LNCAP (cell line): ENCODE results near the gene FCN3.

Experiments used
- CTCF ChIP-seq: fragments of 450-650 bp; IDR thresholded peaks from 2 replicates; pipeline ENCODE4 v1.5.1; 2017; ENCODE audit warnings: mild to moderate bottlenecking

FCN3 gene

GRCh38 chr1:27395441-27396195, 21.0 kb upstream of the FCN3 start:
- TF ChIP-seq CTCF, result peak; percentile 96

GRCh38 chr1:27394925-27395324, 20.3 kb upstream of the FCN3 start:
- TF ChIP-seq CTCF, result no peak

GRCh38 chr1:27394282-27394658, 19.6 kb upstream of the FCN3 start:
- no peak for TF ChIP-seq CTCF

- no peak for TF ChIP-seq CTCF
Observed at GRCh38 chr1:27393641-27394281, 19.1 kb upstream of the FCN3 start.

- no peak for TF ChIP-seq CTCF
Observed at GRCh38 chr1:27392778-27393635, 18.4 kb upstream of the FCN3 start.

- peak; percentile 72 for TF ChIP-seq CTCF
Observed at GRCh38 chr1:27392096-27392777, 17.6 kb upstream of the FCN3 start, which contains the start of gene GPR3. Gene GPR3 (plus strand): TSS chr1:27392622. CDS start chr1:27393799, 1,177 bp downstream.

- no peak for TF ChIP-seq CTCF
Observed at GRCh38 chr1:27391511-27392095, 17.0 kb upstream of the FCN3 start.
